ENCODE measurements around the gene MAPK8IP2. TPM values are rescaled to one million over a fixed set of nuclear protein-coding genes. Genes with fewer than 3 reads are reported as not detected.

MAPK8IP2 gene
- total and polyA plus RNA-seq, 2 of the 13 experiments (the other 11 are each of a cell fraction or from before 2014, with no cell fraction given) = 1.3 to 2.6 TPM

DNA sequence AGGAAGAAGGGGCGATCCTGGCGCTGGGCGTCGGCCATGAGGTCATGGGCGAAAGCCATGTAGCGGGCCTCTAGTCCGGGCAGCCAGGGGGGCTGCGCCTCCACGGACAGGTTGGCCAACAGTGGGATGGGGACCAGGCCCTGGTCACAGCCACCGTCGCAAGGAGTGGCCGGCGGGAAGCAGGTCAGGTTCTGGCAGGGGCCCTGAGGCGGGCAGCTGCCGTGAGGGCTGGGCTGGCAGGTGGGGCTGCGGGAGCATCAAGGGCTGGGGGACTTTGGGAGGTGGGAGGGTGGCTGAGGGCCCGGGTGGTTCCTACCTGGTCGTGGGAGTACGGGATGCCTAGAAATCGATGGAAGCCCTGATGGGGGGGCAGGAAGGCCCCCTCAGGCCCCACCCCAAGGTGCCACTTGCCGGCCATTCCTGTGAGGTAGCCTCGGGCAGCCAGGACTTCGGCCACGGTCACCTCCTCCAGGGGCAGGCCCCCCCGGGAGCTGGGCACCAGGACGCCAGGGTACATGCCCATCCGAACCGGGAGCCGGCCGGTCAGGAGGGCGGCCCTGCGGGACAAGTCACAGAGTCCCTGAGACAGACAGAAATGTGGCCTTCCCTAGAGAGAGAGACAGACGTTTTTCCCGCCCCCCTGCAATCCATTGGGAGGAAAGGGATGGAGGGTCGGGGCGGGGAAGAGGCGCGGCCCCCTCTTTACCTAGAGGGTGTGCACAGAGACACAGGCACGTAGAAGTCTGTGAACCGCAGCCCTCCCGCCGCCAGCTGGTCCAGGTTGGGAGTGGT, 26.5 kb downstream of the MAPK8IP2 start:
- Histone ChIP-seq H3K4me3 (replicated peaks in 1 of 3; ENCODE audit: insufficient read depth in 1 of 3, low read depth in 2 of 3, low read length in 3 of 3) (peak overlapping the region; percentile 68 to 88 (median 86)), H3K9me3 (ENCODE audit: low read length) (no peaks in the 10 kb centered on the region), H4K20me1 (ENCODE audit: insufficient read depth, low read length) (no peaks in the 10 kb centered on the region), H3K4me1 (ENCODE audit: insufficient read depth, low read length) (peaks cover 49% of the 10 kb centered on the region), H3K27ac (ENCODE audit: extremely low read length, insufficient read depth, low read length) (peak overlapping the region; percentile 54), H3K4me2 (ENCODE audit: low read depth, low read length) (peak overlapping the region; percentile 90), H2AFZ (ENCODE audit: low read length) (no peak overlapping the region), H3K79me2 (ENCODE audit: insufficient read depth, low read length) (peaks cover 4% of the 10 kb centered on the region), H3K27me3 (ENCODE audit: control insufficient read depth in 1 of 2, insufficient read depth in 2 of 2, low read length in 2 of 2) (no peaks in the 10 kb centered on the region; a peak in 1 of 5 replicates), H3K9ac (ENCODE audit: insufficient read depth, low read depth, low read length) (peak overlapping the region; percentile 76), H3K36me3 (replicated peaks in 1 of 2; ENCODE audit: control insufficient read depth in 1 of 2, insufficient read depth in 2 of 2, low read length in 2 of 2) (no peaks in the 10 kb centered on the region)
- no peak for DNase-seq (ENCODE audit: low spot score)
- WGBS (ENCODE audit: low lambda C conversion rate) = 52% methylated on average over 30 of the region's 42 CpGs
- in situ Hi-C loops (cut with HindIII; ENCODE audit: extremely low pct_ligation_motif_present, low pct_unique_long_range_greater_than_20kb) (loop anchor here (5.0 kb wide), 1 partner anchor 70 kb away; no protein-coding TSS in a partner anchor), intact Hi-C loops (cut with micrococcal nuclease; ENCODE audit: unreplicated experiment) (no loop called here)
- FAIRE-seq = no peak
- CTCF ChIA-PET (ENCODE audit: low intra/inter-chr PET ratio, low total read pairs) = interaction anchor here (1.0 to 2.7 kb wide), 3 partner anchors 15 to 73 kb away, joined by 4 to 16 read pairs (median 14); no protein-coding TSS in a partner anchor
- BruUV-seq (replicated peaks) = no TSS peak
- POLR2A ChIA-PET = interaction anchor here (1.4 to 4.2 kb wide), 6 partner anchors 14 to 102 kb away, joined by 3 to 56 read pairs (median 5); partner anchors contain the start of gene SCO2
- ATAC-seq = no peak; the same call in 2 of the 3 replicates
- TF ChIP-seq SOX13 (IDR thresholded peaks at IDR 0.05) = no peak
- TF ChIP-seq SOX13 (CRISPR knock-in tag; conservative IDR thresholded peaks at IDR 0.05 in 1 of 2, IDR thresholded peaks at IDR 0.05 in 1 of 2) = 0 out of 4 replicates have a peak, but pooled peaks of 1 of the 2 experiments have one; percentile 0
- TF ChIP-seq RBAK (CRISPR knock-in tag; IDR thresholded peaks at IDR 0.05) = no peak
- no peak for TF ChIP-seq STAG1 (CRISPR knock-in tag; IDR thresholded peaks at IDR 0.05)
- TF ChIP-seq ZNF747 (CRISPR knock-in tag; IDR thresholded peaks at IDR 0.05; ENCODE audit: borderline replicate concordance) = 0 out of 2 replicates have a peak, but pooled peaks have one; percentile 18
- TF ChIP-seq ZNF563 (CRISPR knock-in tag; IDR thresholded peaks at IDR 0.05) = 0 out of 2 replicates have a peak, but pooled peaks have one; percentile 58
- TF ChIP-seq POLR2AphosphoS5 (IDR thresholded peaks at IDR 0.05; ENCODE audit: low read depth, low read length) = no peak
- TF ChIP-seq ZSCAN31 (CRISPR knock-in tag; IDR thresholded peaks at IDR 0.05; ENCODE audit: low read depth) = 0 out of 2 replicates have a peak, but pooled peaks have one; percentile 40
- TF ChIP-seq SP5 (CRISPR knock-in tag; IDR thresholded peaks at IDR 0.05; ENCODE audit: borderline replicate concordance, low read depth) = peak; percentile 31; the same call in 1 of the 2 replicates
- TF ChIP-seq ZBTB38 (CRISPR knock-in tag; IDR thresholded peaks at IDR 0.05) = peak; percentile 35; the same call in 1 of the 2 replicates
- TF ChIP-seq EHMT2 (IDR thresholded peaks at IDR 0.05; ENCODE audit: borderline replicate concordance, low read depth, low read length) = no peak
- no peak for TF ChIP-seq ZNF709 (CRISPR knock-in tag; IDR thresholded peaks at IDR 0.05)
- TF ChIP-seq ZNF558 (CRISPR knock-in tag; IDR thresholded peaks at IDR 0.05; ENCODE audit: borderline replicate concordance) = 0 out of 2 replicates have a peak, but pooled peaks have one; percentile 8
- TF ChIP-seq, protein P1, sequence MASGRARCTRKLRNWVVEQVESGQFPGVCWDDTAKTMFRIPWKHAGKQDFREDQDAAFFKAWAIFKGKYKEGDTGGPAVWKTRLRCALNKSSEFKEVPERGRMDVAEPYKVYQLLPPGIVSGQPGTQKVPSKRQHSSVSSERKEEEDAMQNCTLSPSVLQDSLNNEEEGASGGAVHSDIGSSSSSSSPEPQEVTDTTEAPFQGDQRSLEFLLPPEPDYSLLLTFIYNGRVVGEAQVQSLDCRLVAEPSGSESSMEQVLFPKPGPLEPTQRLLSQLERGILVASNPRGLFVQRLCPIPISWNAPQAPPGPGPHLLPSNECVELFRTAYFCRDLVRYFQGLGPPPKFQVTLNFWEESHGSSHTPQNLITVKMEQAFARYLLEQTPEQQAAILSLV (CRISPR knock-in tag; IDR thresholded peaks at IDR 0.05; ENCODE audit: borderline replicate concordance) = 0 out of 2 replicates have a peak, but pooled peaks have one; percentile 15
- no peak for TF ChIP-seq SMYD3 (CRISPR knock-in tag; IDR thresholded peaks at IDR 0.05)
- peak; percentile 19 for TF ChIP-seq AGO2 (optimal IDR thresholded peaks at IDR 0.05; ENCODE audit: low read depth, low read length)
- TF ChIP-seq, protein P2, sequence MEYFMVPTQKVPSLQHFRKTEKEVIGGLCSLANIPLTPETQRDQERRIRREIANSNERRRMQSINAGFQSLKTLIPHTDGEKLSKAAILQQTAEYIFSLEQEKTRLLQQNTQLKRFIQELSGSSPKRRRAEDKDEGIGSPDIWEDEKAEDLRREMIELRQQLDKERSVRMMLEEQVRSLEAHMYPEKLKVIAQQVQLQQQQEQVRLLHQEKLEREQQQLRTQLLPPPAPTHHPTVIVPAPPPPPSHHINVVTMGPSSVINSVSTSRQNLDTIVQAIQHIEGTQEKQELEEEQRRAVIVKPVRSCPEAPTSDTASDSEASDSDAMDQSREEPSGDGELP (IDR thresholded peaks at IDR 0.05; ENCODE audit: borderline replicate concordance, low read depth) = peak; percentile 5; the same call in 1 of the 2 replicates
- 0 out of 2 replicates have a peak, but pooled peaks have one; percentile 54 for TF ChIP-seq HNRNPL (IDR thresholded peaks at IDR 0.05; ENCODE audit: low read depth, low read length)
- TF ChIP-seq ZBTB42 (CRISPR knock-in tag; IDR thresholded peaks at IDR 0.05) = 0 out of 2 replicates have a peak, but pooled peaks have one; percentile 23
- TF ChIP-seq PATZ1 (CRISPR knock-in tag; IDR thresholded peaks at IDR 0.05) = peak; percentile 28; the same call in 1 of the 2 replicates
